ENCODE data around the gene PPFIBP2.
A peak's percentile ranks its signal among the peaks of the same experiment; 100 is the strongest.

The PPFIBP2 gene

GRCh38 chr11:7612056-7612660 is 98.4 kb downstream of the PPFIBP2 start:
- TF ChIP-seq GLIS3 (CRISPR knock-in tag; IDR thresholded peaks at IDR 0.05) (no peak), ZNF70 (CRISPR knock-in tag; IDR thresholded peaks at IDR 0.05) (no peak), RARB (CRISPR knock-in tag; IDR thresholded peaks at IDR 0.05) (no peak), CSDC2 (CRISPR knock-in tag; IDR thresholded peaks at IDR 0.05) (no peak), ISL1 (CRISPR knock-in tag; IDR thresholded peaks at IDR 0.05) (no peak), ZNF8 (CRISPR knock-in tag; IDR thresholded peaks at IDR 0.05) (no peak), ZFP3 (CRISPR knock-in tag; IDR thresholded peaks at IDR 0.05) (no peak), ESRRG (CRISPR knock-in tag; IDR thresholded peaks at IDR 0.05) (no peak), ZC3H10 (CRISPR knock-in tag; IDR thresholded peaks at IDR 0.05) (no peak), CSRNP3 (CRISPR knock-in tag; IDR thresholded peaks at IDR 0.05) (no peak), PATZ1 (CRISPR knock-in tag; IDR thresholded peaks at IDR 0.05; ENCODE audit: borderline replicate concordance) (no peak), BACH2 (CRISPR knock-in tag; IDR thresholded peaks at IDR 0.05; ENCODE audit: borderline replicate concordance) (no peak)
- TF ChIP-seq, protein P1, sequence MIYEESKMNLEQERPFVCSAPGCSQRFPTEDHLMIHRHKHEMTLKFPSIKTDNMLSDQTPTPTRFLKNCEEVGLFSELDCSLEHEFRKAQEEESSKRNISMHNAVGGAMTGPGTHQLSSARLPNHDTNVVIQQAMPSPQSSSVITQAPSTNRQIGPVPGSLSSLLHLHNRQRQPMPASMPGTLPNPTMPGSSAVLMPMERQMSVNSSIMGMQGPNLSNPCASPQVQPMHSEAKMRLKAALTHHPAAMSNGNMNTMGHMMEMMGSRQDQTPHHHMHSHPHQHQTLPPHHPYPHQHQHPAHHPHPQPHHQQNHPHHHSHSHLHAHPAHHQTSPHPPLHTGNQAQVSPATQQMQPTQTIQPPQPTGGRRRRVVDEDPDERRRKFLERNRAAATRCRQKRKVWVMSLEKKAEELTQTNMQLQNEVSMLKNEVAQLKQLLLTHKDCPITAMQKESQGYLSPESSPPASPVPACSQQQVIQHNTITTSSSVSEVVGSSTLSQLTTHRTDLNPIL (CRISPR knock-in tag; IDR thresholded peaks at IDR 0.05; ENCODE audit: low read depth), result no peak
- TF ChIP-seq, protein P2, sequence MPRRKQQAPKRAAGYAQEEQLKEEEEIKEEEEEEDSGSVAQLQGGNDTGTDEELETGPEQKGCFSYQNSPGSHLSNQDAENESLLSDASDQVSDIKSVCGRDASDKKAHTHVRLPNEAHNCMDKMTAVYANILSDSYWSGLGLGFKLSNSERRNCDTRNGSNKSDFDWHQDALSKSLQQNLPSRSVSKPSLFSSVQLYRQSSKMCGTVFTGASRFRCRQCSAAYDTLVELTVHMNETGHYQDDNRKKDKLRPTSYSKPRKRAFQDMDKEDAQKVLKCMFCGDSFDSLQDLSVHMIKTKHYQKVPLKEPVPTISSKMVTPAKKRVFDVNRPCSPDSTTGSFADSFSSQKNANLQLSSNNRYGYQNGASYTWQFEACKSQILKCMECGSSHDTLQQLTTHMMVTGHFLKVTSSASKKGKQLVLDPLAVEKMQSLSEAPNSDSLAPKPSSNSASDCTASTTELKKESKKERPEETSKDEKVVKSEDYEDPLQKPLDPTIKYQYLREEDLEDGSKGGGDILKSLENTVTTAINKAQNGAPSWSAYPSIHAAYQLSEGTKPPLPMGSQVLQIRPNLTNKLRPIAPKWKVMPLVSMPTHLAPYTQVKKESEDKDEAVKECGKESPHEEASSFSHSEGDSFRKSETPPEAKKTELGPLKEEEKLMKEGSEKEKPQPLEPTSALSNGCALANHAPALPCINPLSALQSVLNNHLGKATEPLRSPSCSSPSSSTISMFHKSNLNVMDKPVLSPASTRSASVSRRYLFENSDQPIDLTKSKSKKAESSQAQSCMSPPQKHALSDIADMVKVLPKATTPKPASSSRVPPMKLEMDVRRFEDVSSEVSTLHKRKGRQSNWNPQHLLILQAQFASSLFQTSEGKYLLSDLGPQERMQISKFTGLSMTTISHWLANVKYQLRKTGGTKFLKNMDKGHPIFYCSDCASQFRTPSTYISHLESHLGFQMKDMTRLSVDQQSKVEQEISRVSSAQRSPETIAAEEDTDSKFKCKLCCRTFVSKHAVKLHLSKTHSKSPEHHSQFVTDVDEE (CRISPR knock-in tag; IDR thresholded peaks at IDR 0.05), result no peak
- ATAC-seq, result no peak

DNA sequence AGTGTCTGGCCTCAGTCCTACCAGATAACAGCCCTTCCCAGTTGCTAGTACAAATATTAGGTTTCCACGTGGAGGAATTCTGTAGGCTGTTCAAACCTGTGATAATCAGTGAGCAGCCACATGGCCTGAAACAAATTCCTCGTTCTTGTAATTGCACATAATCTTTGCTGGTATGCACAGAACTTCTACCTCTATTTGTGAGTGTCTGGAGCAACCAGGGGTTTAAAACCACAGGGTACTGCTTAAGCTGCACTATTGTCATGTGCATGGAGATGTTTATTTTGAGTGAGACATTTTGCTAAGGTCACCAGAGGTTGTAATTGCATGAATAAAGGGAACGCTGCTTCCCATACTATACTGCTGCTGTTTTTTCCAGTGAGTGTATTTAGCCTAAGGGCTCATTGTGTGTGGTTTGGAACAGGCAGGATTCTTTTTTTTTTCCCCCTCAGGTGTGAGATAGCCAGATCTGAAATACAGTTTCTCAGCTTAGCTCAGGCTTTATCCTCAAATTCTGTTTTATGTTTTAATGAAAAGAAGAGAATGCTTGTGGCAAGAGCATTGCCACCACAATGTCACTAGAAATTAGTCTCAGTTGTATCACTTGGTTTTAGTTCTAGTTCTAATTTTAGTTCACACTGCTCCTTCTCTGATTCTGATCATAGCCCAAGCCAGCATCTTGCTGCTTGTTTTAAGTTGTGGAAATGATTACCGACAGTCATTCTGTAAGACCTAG is 99.0 kb downstream of the PPFIBP2 start:
- ATAC-seq, result no peak
- 0 out of 2 replicates have a peak, but pooled peaks have one; percentile 9 for TF ChIP-seq ISL1 (CRISPR knock-in tag; IDR thresholded peaks at IDR 0.05)
- TF ChIP-seq, protein P3, sequence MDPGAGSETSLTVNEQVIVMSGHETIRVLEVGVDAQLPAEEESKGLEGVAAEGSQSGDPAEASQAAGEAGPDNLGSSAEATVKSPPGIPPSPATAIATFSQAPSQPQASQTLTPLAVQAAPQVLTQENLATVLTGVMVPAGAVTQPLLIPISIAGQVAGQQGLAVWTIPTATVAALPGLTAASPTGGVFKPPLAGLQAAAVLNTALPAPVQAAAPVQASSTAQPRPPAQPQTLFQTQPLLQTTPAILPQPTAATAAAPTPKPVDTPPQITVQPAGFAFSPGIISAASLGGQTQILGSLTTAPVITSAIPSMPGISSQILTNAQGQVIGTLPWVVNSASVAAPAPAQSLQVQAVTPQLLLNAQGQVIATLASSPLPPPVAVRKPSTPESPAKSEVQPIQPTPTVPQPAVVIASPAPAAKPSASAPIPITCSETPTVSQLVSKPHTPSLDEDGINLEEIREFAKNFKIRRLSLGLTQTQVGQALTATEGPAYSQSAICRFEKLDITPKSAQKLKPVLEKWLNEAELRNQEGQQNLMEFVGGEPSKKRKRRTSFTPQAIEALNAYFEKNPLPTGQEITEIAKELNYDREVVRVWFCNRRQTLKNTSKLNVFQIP (CRISPR knock-in tag; IDR thresholded peaks at IDR 0.05; ENCODE audit: borderline replicate concordance, low read depth), result no peak

GRCh38 chr11:7613394-7613720 is 99.6 kb downstream of the PPFIBP2 start:
- TF ChIP-seq OSR1 (CRISPR knock-in tag; IDR thresholded peaks at IDR 0.05), result no peak
- no peak for TF ChIP-seq TCF4 (CRISPR knock-in tag; IDR thresholded peaks at IDR 0.05; ENCODE audit: borderline replicate concordance)
- no peak for TF ChIP-seq ARNTL (CRISPR knock-in tag; IDR thresholded peaks at IDR 0.05; ENCODE audit: borderline replicate concordance, low read depth)
- TF ChIP-seq, protein P1 (CRISPR knock-in tag; IDR thresholded peaks at IDR 0.05; ENCODE audit: low read depth), result no peak
- no peak for TF ChIP-seq SNAI2 (CRISPR knock-in tag; IDR thresholded peaks at IDR 0.05)
- no peak for ATAC-seq

Measured in SK-N-SH treated with all-trans-retinoic acid at 6 μM for 48 hours (cell line).